Measurements from ENCODE around the gene PPM1H.
"Not testable (repeated sequence)": the region's sequence is repeated elsewhere in the genome, so short reads cannot be mapped to it uniquely, and the experiment has no call there.

Gene PPM1H, protein sequence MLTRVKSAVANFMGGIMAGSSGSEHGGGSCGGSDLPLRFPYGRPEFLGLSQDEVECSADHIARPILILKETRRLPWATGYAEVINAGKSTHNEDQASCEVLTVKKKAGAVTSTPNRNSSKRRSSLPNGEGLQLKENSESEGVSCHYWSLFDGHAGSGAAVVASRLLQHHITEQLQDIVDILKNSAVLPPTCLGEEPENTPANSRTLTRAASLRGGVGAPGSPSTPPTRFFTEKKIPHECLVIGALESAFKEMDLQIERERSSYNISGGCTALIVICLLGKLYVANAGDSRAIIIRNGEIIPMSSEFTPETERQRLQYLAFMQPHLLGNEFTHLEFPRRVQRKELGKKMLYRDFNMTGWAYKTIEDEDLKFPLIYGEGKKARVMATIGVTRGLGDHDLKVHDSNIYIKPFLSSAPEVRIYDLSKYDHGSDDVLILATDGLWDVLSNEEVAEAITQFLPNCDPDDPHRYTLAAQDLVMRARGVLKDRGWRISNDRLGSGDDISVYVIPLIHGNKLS

DNA sequence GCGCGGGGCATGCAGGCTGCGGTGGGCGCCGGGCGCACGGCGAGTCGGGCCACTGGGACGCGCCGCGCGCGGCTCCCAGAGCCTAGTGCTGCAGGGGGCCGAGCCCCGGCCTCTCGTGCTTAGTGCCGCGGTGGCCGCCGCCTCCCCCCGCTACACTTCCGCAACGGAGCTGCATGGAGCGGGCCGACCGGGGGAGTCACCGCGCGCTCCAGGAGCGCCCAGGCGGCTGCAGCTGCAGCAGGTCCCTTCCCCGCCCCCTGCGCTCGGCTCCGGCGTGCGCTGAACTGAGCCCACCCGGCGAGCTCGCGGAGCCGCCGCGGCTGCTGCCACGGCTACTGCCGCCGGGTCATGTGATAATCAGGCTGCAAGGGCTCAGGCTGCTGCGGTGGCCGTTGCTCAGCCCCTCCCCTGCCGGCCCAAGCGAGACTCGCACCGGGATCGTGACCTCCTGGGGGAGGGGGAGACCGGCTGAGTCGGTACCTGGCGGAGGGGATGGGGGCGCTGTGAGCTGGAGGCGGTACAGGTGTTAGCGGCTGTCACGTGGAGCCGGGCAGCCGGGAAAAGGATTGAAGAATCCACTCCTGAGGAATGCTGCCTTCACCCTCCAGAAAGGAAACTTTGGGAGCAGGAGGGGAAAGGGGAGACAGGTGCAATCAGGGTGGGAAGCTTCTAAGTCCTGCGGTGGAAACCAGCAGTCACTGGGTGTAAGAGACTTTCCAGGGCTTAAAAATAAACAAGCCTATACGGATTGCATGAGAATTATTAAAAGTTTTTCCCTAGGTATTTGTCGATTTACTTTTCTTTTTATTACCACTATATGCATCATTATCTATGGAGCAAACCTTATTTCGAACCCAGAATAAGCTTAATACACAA is at the start of gene PPM1H:
Gene PPM1H, minus strand, starts transcription at position 352 of the 876 bp plus-strand sequence. CDS start 414 bp downstream, outside the sequence.
- DNase-seq, result peak; percentile 68 to 85

DNA sequence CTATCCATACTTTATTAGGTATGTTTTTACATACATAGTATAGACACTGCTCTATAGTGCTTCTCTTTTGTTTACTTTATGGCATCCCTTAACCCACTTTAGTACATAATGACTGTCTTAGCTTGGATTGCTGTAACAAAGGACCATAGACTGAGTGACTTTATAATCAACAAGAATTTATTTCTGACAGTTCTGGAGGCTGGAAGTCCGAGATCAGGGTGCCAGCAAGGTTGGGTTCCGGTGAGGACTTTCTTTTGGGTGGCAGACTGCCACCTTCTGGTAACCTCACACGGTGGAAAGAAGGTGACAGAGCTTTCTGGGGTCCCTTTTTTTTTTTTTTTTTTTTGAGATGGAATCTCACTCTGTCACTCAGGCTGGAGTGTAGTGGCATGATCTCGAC is 48.6 kb upstream of the PPM1H start:
- no peak for DNase-seq

DNA sequence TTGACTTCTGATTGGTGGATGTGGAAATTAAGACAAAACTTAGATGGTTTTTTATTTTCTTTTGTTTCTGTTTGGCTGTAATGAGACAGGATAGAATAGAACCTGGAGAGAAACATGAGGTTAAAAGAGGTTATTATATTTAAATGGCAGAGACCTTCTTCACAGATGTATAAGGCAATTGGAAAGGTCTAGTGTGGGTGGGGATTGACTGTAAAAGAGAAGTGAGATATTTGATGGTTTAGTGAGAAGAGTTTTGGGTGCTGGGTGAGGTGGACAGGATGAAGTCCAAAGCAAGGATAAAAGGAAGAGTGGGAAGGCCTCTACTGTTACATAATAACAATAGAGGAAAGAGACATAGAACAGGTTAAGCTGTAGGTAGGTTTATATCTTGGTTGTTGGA is 43.8 kb upstream of the PPM1H start:
- no peak for DNase-seq

DNA sequence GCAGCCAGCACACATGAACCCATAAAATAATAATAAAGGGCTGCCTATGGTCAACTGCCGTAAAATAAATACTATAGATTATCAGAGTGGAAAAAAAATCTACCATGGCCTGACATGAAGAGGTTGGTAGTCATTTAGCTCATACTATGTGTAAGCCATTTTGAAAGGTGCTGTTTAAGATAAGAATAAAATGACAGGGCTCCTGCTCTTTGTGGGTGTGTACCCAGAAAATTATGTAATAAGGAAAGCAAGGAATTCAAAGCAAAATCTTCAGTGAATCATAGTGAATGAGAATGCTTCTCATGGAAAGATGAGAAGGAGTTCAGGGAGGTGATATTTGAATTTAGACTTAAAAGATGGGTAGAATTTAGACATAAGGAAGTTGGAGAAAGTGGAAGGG is 42.9 kb upstream of the PPM1H start:
- DNase-seq, result no peak

DNA sequence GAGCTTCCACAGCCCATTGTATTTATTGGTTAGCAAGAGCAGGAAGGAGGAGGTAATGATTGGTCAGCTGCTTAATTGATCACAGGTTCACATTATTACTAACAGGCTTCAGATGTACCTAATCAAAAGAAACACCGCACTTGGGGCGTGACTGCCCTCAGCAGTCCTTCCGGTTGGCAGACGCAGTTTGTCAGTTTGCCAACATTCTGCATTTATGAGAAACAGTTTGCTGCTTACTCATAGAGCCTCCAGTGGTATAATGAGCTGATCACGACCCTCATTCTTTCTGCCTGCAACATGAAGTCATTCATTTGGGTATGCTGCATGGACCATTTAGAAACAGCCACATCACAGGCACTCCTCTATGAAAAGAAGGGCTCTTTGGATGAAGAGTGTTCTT is 42.5 kb upstream of the PPM1H start:
- no peak for DNase-seq

DNA sequence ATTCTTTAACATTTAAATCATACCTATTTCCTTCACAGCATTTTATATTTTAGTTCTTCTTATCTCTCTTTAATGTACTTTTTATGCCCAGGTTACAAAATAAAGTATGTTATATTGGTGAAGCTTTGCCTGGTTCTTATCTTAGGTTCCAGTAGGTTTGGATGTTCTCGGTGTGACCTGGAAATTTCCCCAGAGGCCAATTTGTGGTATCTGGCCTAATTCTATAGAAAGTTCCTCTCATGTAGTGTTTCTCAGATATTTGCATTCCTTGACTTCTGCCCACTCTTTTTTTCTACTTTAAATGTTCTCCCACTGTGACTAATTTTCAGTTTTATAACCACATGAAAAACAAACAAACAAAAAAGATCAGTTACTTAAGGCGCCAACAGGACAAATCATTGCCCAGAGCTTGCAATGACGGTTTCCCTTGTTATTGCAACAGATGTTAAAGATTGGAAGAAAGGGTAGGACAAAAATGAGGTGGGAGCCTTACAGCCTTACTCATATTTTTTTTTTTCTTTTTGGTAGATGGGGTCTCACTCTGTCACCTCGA is 41.2 kb upstream of the PPM1H start:
- DNase-seq, result no peak

DNA sequence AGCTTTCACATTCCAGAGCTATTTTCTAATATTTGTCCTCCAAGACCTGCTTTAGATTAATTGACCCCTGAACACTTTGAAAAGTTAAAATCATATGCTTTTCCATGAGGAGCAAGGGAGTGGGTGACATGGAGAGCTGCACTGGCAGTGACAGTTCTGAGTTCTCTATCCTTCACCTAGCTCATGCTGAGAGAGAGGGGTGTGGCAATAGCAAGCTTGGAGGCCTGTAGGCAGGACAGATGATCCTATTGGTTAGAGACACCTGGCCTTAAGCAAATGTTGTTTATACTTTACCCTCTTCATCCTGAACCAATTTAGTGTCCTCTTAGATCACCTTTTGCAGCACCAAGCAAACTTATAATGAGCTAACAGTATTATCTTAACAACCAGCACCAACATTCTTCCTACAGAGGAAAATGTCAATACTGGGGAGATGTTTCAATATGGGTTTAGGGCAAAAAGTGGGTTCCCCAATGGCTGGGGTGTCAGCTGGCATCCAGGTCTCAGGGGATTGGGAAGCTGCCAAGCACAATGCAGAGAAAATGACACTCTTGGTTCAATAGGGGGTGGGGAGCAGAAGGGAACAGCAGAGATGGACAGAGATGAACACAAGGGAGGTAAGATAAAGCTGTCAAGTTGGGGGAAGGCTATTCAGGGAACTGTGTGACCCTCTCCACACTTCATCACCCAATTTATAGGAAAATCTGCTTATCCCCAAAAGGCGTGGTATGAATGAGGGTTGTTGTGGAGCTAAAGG is 37.0 kb upstream of the PPM1H start:
- no peak for DNase-seq

DNA sequence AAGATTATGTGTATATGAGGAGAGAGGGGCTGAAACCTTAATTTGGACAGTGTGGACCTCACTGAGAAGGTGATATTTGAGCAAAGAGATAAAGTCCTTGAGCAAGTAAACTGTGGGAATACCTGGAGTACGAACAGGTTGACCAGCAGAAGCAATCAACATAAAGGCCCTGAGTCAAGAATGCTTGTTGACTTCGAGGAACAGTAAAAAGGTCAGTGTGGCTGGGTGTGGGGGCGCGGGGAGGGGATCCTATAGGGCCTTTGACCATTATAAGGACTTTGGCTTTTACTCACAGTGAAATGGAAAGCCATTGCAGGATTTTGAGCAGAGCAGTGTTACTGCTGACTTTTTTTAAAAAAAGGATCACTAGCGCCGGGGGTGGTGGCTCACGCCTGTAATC is 34.7 kb upstream of the PPM1H start:
- DNase-seq, result no peak

DNA sequence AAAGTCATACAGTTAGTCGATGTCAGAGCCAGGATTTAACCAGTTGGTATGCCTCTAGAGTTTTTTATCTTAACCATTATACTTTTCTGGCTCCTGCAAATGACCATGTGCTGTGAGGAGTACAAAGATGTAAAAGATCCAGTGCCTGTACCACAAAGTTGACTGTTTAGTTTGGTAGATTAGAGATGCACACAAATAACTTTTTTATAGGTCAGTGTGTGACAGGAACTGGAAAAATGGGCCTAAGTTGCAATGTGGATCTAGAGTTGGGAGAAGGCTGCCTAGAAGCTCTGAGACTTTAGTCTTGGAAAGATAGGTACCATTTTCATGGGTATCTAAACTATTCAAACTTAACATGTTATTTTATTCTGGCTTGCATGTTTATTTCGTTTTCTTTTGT is 32.8 kb upstream of the PPM1H start:
- no peak for DNase-seq

DNA sequence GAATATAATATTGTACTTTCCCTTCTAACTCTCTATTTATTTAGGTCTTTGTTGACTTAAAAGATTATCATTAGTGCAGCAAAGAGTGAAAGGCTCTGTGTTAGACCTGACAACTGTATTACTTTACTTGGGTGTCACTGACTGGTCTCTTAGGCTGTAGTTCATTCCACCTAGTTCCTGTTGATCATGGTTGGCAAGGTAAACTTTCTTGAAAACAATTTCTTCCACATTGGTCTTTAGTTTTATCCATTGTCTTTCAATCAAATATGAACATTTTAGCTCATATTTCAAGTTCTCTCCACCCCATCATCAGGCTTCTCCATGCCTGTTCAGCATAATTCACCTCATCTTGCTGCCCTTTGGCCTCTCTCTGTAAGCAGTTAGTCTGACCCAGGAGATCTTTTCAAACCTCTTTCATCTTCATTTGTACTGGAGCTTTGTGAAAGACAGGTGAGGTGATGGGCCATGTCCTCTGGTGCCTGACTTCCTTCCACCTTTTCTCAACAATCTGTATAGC is 32.1 kb upstream of the PPM1H start:
- no peak for DNase-seq

DNA sequence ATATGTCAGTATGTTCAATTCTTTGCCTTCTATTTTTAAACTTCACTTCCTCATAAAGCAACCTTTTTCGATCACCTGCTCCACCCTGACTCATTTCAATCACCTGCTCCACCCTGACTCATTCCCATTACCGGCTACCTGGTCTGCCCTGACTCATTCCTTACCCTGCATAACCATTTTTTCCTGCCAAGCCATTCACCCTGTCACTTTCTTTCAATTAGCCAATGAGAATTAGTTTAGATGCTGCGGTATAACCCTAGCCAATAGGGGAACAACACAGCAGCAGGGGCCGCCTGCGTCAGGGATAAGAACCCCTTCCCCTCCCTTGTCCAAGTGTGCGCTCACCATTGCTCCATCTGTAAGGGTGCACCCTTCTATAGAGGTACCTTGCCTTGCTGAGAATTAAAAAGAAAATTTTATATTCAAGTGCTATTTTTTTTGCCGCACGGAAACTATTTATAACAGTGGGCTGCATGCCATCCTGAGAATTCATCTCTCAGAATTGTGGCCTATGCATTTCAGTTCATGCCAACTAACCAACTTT is 31.6 kb upstream of the PPM1H start:
- not testable (repeated sequence) for DNase-seq

DNA sequence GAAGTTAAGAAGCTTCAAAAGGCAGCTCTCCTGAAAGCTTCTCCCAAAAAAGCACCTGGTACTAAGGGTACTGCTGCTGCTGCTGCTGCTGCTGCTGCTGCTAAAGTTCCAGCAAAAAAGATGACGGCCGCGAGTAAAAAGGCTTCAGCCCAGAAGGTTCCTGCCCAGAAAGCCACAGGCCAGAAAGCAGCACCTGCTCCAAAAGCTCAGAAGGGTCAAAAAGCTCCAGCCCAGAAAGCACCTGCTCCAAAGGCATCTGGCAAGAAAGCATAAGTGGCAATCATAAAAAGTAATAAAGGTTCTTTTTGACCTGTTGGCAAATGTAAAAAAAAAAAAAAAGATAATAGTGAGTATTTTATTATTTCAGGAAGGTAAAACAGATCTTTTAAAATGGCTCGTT is 30.8 kb upstream of the PPM1H start:
- not testable (repeated sequence) for DNase-seq

DNA sequence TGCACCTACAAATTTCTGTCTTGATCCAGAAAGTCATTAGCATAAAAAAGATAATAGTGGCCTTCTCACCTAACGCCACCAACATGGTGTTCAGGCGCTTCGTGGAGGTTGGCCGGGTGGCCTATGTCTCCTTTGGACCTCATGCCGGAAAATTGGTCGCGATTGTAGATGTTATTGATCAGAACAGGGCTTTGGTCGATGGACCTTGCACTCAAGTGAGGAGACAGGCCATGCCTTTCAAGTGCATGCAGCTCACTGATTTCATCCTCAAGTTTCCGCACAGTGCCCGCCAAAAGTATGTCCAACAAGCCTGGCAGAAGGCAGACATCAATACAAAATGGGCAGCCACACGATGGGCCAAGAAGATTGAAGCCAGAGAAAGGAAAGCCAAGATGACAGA is 30.3 kb upstream of the PPM1H start:
- not testable (repeated sequence) for DNase-seq

DNA sequence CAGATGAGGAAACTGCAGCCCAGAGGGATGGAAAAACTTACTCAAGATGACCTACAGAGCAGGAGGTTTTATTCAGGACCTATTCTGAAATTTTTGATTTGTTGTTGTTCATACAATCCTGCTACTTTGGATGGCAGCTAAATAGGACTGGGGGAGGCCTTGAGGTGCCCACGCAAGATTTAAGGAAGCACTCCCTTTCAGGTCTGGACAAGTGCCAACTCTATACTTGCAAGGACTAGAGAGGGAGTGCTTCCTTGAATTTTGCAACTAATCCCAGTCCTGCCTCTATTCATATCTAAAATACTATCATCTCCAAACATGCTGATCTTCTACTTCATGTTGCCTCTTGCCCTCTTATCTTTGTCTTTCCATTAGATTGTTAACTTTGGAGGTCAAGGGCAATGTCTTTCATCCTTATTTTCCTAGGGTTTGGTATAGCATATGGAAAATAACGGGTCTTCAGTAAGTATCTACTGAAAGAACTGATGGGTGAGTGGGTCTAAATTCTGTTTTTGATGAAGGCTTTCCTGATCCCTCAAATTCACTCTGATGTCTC is 28.6 kb upstream of the PPM1H start:
- DNase-seq, result no peak

DNA sequence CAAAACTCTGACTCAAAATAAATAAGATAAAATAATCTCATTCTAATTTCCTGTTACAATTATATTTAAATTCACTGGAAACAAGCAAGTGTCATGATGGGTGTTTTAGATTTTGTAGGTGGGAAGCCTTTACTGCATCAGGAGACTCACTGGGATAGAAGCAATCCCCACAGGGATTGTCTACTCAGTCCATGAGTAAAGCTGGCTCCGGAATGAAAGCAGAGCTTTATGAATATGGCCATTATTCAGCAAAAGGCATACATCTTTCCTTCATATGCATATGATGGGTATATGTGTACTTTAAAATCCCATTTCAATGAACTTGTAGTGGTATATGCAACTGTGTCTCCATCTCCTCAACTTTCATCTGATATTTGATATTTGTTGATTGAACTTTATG is 25.4 kb upstream of the PPM1H start:
- no peak for DNase-seq

DNA sequence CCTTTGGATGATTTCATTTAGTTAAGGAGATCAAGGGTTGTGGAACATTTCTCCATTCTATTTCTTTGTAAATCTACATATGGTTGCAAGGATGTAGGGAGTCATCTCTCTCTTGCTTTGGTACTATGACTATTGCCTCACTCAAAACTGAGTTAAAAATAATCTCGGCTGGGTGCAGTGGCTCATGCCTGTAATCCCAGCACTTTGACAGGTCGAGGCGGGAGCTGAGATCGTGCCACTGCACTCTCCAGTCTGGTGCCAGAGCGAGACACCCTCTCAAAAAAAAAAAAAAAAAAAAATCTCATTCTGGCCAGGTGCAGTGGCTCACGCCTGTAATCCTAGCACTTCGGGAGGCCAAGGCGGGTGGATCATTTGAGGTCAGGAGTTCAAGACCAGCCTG is 24.8 kb upstream of the PPM1H start:
- no peak for DNase-seq

DNA sequence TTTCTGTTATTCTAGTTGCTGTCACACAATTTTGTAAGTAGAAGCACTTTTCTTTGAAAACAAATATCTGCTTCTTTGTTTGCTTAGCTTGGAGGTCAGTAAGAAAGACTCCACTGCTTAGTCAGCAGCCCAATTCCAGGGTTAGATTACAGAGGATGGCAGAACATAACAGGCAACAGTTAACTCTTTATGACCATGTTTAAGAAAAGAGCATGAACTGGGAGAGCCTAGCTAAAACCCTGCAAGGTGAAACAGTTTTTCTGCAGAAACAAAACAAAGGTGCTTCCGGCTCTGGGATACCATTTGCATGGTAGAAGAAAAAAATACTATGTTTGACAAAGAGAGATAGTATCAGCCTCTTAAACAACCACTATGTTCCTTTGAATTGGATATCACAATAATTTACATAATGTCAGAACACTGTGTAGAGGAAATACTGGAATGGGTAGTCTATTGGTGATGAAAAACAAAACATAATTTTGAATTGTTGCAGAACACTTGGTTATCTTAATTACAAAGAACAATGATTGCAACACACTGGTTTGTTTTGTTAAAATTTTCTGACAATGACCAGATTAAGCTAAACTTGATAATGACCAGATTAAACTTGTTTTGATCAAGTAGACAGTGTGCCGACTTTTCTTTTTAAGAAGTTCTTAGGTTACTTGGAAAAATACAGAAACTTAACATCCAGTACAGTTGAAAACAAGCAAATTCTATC is 22.4 kb upstream of the PPM1H start:
- no peak for DNase-seq

DNA sequence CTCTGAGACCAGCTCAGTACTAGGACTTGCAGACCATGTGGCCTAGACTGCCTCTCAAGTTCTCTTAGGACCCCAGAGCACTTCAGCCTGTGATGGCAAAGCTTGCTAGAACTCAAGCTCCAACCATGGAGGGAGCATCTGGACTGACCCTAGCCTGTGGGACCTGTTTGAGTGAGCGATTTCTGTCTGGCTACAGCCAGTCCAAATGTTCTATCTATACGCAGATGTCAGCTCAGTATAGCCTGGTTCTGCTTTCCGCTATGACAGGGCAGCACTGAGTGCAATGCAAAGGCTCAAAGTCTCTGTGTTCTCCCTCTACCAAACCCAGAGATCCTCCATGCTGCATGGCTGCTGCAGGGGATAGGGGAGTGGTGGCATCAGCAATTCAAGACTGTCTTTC is 20.7 kb upstream of the PPM1H start:
- DNase-seq, result no peak

DNA sequence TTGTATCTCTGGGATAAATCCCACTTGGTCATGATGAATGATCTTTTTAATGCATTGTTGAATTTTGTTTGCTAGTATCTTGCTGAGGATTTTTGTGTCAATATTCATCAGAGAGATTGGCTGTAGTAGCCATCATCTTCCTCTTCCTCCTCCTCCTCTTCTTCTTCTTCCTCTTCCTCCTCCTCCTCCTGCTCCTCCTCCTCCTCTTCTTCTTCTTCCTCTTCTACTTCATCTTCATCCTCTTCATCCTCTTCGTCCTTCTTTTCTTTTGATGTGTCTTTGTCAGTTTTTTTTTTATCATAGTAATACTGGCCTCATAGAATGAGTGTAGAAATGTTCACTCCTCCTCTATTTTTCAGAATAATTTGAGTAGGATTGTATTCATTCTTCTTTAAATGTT is 15.4 kb upstream of the PPM1H start:
- no peak for DNase-seq

DNA sequence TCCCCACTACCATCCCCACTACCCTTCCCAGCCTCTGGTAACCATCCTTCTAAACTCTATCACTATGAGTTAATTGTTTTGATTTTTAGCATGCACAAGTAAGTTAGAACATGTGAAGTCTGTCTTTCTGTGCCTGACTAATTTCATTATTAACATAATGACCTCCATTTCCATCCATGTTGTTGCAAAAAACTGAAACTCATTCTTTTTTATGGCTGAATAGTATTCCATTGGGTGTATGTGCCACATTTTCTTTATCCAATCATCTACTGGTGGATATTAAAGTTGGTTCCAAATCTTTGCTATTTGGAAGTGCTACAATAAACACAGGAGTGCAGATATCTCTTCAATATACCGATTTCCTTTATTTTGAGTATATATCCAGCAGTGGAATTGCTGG is 13.2 kb upstream of the PPM1H start:
- DNase-seq, result no peak

DNA sequence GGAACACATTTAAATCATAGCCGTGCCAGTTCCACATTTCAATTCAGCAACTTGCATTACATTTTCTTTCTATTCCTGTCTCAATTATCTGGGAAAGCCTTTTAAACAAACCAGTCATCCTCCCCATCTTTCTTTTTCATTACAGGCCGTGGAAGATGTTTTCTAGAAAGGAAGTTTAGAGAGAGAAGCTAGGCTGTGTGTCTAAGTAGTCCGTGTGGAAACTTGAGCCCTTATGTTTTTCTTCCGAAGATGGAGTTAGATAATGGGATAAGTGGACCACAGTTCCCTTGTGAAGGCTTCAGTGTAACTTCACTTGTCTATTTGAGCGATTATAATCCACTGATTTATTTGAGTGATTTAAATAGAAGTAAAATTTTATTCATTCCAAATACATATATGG is 12.4 kb upstream of the PPM1H start:
- no peak for DNase-seq
